ENCODE data around the gene MTX3. TPM values are rescaled to one million over a fixed set of nuclear protein-coding genes. Genes with fewer than 3 reads are reported as not detected.

The MTX3 gene
- total RNA-seq, 1 experiment from 2014 or later: 15.0 TPM

GRCh38 chr5:79983618-79984017, 7.4 kb downstream of the MTX3 start:
- no peak for DNase-seq (ENCODE audit: low read depth)

- no peak for DNase-seq (ENCODE audit: low read depth)
Observed at GRCh38 chr5:79982136-79982535, 8.9 kb downstream of the MTX3 start.

- no peak for DNase-seq (ENCODE audit: low read depth)
Observed at GRCh38 chr5:79976759-79977515, 14.1 kb downstream of the MTX3 start.

- DNase-seq (ENCODE audit: low read depth): no peak
Observed at GRCh38 chr5:79975422-79975821, 15.6 kb downstream of the MTX3 start.

DNA sequence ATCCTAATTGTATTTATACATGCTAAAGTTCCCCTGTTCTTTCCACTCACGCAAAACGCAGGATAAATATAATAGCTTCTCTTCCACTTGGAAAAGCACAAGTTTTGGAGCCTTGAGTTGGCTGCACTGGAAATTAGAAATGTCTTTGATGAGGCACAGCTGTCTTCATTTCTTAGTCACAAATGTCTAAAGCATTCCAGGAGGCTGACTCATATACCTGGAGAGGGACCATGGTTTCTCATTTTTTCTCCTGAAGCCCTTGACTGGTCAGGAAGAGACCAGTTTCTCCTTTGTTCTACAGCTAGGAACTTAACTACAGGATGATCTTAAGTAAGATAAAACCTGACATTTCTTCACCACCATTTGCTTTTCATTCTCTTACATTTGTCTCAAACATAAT, 16.2 kb downstream of the MTX3 start:
- DNase-seq (ENCODE audit: low read depth): peak; percentile 81

- DNase-seq (ENCODE audit: low read depth): no peak
Observed at GRCh38 chr5:79973996-79974395, 17.1 kb downstream of the MTX3 start.

GRCh38 chr5:79973511-79973910, 17.6 kb downstream of the MTX3 start:
- peak; percentile 14 for DNase-seq (ENCODE audit: low read depth)

GRCh38 chr5:79971156-79971555, 19.9 kb downstream of the MTX3 start:
- DNase-seq (ENCODE audit: low read depth): peak; percentile 80

- DNase-seq (ENCODE audit: low read depth): no peak
Observed at GRCh38 chr5:79966448-79966847, 24.6 kb downstream of the MTX3 start.

- DNase-seq (ENCODE audit: low read depth): no peak
Observed at GRCh38 chr5:79964136-79964535, 26.9 kb downstream of the MTX3 start.

GRCh38 chr5:79963261-79964061, 27.6 kb downstream of the MTX3 start:
- DNase-seq (ENCODE audit: low read depth): no peak

GRCh38 chr5:79962575-79963222, 28.4 kb downstream of the MTX3 start:
- peak; percentile 63 for DNase-seq (ENCODE audit: low read depth)

DNA sequence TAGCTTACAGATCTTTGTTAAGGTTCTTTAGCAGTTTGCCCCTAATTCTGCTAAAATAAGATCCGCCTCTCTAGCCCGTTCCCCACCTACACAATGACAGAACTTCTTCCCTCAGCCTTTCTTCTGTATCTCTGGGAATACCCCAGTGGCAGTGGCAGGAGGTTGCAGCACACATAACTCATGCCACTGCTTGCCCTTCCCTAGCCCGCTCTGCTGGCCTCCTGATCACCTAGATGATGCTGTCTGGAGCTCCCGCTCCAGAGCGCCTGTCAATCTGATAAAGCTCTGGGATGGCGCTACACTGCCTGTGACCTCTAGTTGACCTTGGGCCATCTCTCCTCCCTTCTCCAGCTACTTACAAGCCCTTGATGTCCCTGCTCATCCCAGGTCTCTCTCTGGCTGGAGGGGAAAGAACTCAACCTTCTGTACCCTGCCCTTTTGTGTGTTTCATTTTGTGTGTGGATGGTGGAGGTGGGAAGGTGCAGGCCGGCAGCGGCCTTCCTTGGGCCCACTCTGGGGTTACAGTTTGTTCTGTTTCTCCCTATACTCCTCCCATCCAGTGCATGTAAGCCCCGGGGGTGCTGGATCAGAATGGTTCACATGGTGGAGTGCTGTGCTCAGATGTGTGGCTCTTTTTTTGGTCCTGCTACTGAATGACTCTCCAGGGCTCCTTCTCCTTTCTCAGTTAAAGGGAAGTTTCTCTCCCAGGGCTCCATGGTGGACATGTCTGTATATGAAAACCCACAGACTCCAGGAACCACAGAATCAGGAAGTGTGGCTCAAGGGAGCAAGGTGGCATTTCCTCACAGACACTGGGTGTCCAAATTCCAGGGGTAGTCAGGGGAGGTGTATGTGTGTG, 29.1 kb downstream of the MTX3 start:
- DNase-seq (ENCODE audit: low read depth): no peak

GRCh38 chr5:79959407-79959806, 31.7 kb downstream of the MTX3 start:
- DNase-seq (ENCODE audit: low read depth): no peak

DNA sequence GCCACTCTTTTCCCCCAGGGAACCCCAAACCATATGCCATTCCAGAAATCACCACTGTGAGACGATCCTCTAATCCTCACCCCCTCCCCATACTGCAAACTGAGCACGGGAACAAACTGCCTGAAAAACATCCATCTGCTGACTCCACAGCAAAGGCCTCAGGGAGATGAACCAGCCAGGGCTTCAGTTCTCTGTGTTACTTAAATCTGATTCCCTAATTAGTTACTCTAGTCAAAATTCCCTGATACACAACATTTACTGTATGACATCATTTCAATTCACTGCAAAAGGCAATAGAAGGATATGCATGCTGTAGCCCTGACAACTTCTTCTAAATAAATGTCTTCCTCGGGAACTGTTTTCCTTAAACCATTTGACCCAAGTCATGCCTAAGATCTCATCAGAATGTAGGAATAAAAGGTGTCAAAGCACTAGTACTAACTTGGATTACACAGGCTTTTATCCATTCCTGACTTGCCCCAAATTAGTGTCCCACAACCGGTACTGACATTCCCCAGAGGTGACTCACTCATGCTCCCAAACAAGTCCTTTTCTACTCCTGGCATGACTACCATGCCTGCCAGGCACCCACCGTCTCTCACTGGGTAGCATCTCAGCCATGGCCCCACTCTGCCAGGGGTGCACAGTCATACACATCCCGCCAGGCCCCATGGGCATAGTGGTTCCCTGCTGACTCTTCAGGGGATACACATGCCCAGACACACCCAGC, 35.0 kb downstream of the MTX3 start:
- peak; percentile 81 for DNase-seq (ENCODE audit: low read depth)

GRCh38 chr5:79955356-79955895, 35.6 kb downstream of the MTX3 start:
- no peak for DNase-seq (ENCODE audit: low read depth)

DNA sequence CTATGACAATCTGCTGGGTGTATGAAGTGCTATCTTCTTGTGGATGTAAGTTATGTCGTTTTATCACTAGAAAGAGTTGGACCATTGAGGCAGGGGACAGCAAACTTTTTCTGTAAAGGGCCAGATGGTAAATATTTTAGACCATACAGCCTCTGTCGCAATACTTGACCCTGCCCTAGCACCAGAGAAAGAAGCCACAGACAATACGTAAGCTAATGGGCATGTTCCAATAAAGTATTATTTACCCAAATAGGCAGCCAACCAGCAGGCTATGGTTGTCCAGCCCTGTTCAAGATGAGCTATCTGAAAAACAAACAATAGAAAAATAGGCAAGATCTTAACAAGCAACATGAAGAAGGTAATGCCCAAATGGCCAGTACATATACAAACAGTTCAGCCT, 36.4 kb downstream of the MTX3 start:
- DNase-seq (ENCODE audit: low read depth): no peak

DNA sequence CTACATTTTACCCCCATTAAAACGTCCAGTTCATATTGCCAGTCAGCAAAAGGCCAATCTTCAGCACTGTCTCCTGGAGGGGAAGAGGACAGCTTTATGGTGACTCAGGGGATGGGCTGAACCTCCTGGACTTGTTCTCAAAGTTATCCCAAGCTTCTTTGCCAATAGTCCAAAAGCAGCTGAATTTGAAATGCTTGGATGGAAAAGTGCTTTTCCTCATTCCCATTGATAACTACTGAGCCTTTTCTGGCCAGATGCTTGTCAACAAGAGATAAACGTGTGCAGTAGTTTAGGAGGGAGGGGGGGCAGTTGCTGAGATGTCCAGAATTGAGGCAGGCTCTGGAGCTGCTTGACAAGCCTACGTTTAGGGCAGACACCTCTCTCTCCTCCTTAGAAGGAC, 43.5 kb downstream of the MTX3 start:
- DNase-seq (ENCODE audit: low read depth): no peak

GRCh38 chr5:79938468-79938867, 52.6 kb downstream of the MTX3 start:
- no peak for DNase-seq (ENCODE audit: low read depth)

DNA sequence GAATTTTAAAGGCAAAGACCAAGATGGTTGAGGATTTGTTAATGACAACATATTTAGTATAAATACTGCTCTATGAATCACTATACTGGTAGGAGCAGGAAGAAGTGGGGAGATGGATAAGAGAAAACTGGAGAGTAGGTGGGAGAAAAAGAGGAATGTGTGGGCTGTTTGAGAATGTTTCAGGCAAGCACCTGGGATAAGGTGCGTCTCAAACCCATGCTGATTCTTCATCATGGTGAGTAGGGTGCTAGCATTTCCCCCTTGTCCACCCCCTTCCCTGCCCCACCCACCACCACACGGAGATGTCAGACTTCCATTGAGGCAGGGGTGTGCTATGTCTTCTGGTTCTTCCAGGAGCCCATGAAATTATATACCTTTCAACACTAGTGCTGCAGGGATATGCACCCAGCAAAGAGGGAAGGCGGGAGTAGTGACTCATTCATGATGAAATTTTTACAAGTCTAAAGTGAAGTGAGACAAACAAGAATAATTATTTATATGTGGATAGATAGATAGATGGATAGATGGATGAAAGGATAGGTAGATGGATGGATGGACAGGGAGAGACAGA, 54.3 kb downstream of the MTX3 start:
- DNase-seq (ENCODE audit: low read depth): no peak
